PC-3 (cell line): ENCODE results near the gene FLT1.

Experiments used
- CTCF ChIP-seq: fragments of 300-600 bp; sonication (generic); conservative IDR thresholded peaks from 2 replicates; pipeline ENCODE4 v1.5.1; 2017; ENCODE audit warnings: antibody characterized with exemption, low read depth, mild to moderate bottlenecking, low read length
- EZH2 ChIP-seq: fragments of 300-600 bp; sonication (generic); IDR thresholded peaks from one replicate; pipeline ENCODE4 v1.6.1; 2017; ENCODE audit warnings: antibody characterized with exemption, mild to moderate bottlenecking, low read length; ENCODE audit not compliant: unreplicated experiment
- EZH2phosphoT487 ChIP-seq: fragments of 300-600 bp; sonication (generic); IDR thresholded peaks from 2 replicates; pipeline ENCODE4 v1.6.1; 2018; ENCODE audit warnings: mild to moderate bottlenecking, antibody characterized with exemption, low read length, borderline replicate concordance

- TF ChIP-seq EZH2: no peak
- no peak for TF ChIP-seq CTCF
- TF ChIP-seq EZH2phosphoT487: no peak
Measured at GRCh38 chr13:28353679-28354078, 141.2 kb downstream of the FLT1 start.
